DOHH2 (cell line): ENCODE data around the gene AGMAT.

Experiments
- H3F3A ChIP-seq: fragments of 200-600 bp; sonication (generic), shearing (Covaris generic); 2 replicates; pipeline ENCODE4 v1.6.0; 2016; ENCODE audit warnings: antibody characterized with exemption, mild to moderate bottlenecking; ENCODE audit not compliant: control insufficient read depth, insufficient read depth
- H3K27ac ChIP-seq: fragments of 200-600 bp; sonication (generic); 2 replicates; pipeline ENCODE4 v1.5.1; 2014; ENCODE audit warnings: low read depth, mild to moderate bottlenecking, low read length, moderate library complexity
- H3K27me3 ChIP-seq: fragments of 200-600 bp; sonication (generic); 2 replicates; pipeline ENCODE4 v1.6.1; 2014; ENCODE audit warnings: mild to moderate bottlenecking, low read length, mixed read lengths; ENCODE audit not compliant: control insufficient read depth
- H3K36me3 ChIP-seq: fragments of 200-600 bp; sonication (generic); 2 replicates; pipeline ENCODE4 v1.6.1; 2014; ENCODE audit warnings: mild to moderate bottlenecking, low read length, moderate library complexity, mixed read lengths; ENCODE audit not compliant: control insufficient read depth
- H3K4me1 ChIP-seq: fragments of 200-600 bp; sonication (generic); 2 replicates; pipeline ENCODE4 v1.6.1; 2014; ENCODE audit warnings: mild to moderate bottlenecking, low read length, mixed read lengths; ENCODE audit not compliant: control insufficient read depth
- H3K4me2 ChIP-seq: fragments of 200-600 bp; sonication (generic); 2 replicates; pipeline ENCODE4 v1.6.0; 2014; ENCODE audit warnings: mild to moderate bottlenecking, low read length, moderate library complexity
- H3K4me3 ChIP-seq: fragments of 200-600 bp; sonication (generic); 2 replicates; pipeline ENCODE4 v1.5.1; 2014; ENCODE audit warnings: mild to moderate bottlenecking, low read length, mixed read lengths
- H3K79me2 ChIP-seq: fragments of 200-600 bp; sonication (generic); 2 replicates; pipeline ENCODE4 v1.6.1; 2014; ENCODE audit warnings: mild to moderate bottlenecking, low read length, mixed read lengths; ENCODE audit not compliant: control insufficient read depth
- H3K9me2 ChIP-seq: fragments of 200-600 bp; sonication (generic); replicated peaks from 2 replicates; pipeline ENCODE4 v1.6.1; 2014; ENCODE audit warnings: mild to moderate bottlenecking, low read length, mixed read lengths; ENCODE audit not compliant: control insufficient read depth
- H3K9me3 ChIP-seq: fragments of 200-600 bp; sonication (generic); 2 replicates; pipeline ENCODE4 v1.6.1; 2014; ENCODE audit warnings: antibody characterized with exemption, low read length, mixed read lengths; ENCODE audit not compliant: control insufficient read depth, insufficient read depth
- H4K20me1 ChIP-seq: fragments of 200-600 bp; sonication (generic); 2 replicates; pipeline ENCODE4 v1.6.0; 2014; ENCODE audit warnings: low read depth, mild to moderate bottlenecking, antibody characterized with exemption, low read length, moderate library complexity; ENCODE audit not compliant: control insufficient read depth, insufficient read depth
- EZH2phosphoT487 ChIP-seq: fragments of 200-600 bp; sonication (generic); IDR thresholded peaks from 2 replicates; pipeline ENCODE4 v1.6.1; 2017; ENCODE audit warnings: borderline replicate concordance, mild to moderate bottlenecking, antibody characterized with exemption, low read length, moderate library complexity, mixed read lengths
- TF ChIP-seq, protein P1 (sequence below): fragments of 200-600 bp; sonication (generic); IDR thresholded peaks from one replicate; pipeline ENCODE4 v1.5.1; 2014; ENCODE audit warnings: antibody characterized with exemption, mild to moderate bottlenecking, low read depth, low read length; ENCODE audit not compliant: poor library complexity, severe bottlenecking

Gene AGMAT

DNA sequence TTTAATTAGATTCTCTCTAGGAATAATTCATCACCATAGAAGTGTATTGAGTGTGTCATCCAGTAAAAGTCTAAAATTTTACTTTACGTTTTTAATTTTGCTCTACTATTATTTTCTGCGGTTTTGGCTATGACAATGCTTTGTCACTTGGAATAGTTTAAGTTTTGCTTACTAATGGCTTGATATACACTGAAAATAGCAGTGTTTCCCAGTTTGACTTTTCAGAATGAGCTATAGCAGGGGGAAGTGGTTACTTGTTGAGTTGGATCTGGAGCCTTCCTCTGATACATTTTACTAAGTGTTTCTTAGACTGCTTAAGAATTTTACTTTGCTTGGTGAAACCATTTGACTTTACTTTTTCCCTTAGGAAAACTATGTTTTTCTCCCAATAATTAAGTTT, 53.2 kb downstream of the AGMAT start:
- Histone ChIP-seq H4K20me1 (no peaks in the 10 kb centered on the region), H3K9me3 (no peaks in the 10 kb centered on the region), H3K36me3 (peaks cover 13% of the 10 kb centered on the region), H3K4me2 (no peak overlapping the region), H3K27ac (no peak overlapping the region), H3F3A (no peaks in the 10 kb centered on the region; the same call in 1 of the 2 replicates), H3K79me2 (peaks cover 21% of the 10 kb centered on the region), H3K9me2 (no peaks in the 10 kb centered on the region), H3K4me1 (peaks cover 8% of the 10 kb centered on the region), H3K27me3 (no peaks in the 10 kb centered on the region), H3K4me3 (no peak overlapping the region)
- TF ChIP-seq, protein P1, sequence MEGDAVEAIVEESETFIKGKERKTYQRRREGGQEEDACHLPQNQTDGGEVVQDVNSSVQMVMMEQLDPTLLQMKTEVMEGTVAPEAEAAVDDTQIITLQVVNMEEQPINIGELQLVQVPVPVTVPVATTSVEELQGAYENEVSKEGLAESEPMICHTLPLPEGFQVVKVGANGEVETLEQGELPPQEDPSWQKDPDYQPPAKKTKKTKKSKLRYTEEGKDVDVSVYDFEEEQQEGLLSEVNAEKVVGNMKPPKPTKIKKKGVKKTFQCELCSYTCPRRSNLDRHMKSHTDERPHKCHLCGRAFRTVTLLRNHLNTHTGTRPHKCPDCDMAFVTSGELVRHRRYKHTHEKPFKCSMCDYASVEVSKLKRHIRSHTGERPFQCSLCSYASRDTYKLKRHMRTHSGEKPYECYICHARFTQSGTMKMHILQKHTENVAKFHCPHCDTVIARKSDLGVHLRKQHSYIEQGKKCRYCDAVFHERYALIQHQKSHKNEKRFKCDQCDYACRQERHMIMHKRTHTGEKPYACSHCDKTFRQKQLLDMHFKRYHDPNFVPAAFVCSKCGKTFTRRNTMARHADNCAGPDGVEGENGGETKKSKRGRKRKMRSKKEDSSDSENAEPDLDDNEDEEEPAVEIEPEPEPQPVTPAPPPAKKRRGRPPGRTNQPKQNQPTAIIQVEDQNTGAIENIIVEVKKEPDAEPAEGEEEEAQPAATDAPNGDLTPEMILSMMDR = no peak

DNA sequence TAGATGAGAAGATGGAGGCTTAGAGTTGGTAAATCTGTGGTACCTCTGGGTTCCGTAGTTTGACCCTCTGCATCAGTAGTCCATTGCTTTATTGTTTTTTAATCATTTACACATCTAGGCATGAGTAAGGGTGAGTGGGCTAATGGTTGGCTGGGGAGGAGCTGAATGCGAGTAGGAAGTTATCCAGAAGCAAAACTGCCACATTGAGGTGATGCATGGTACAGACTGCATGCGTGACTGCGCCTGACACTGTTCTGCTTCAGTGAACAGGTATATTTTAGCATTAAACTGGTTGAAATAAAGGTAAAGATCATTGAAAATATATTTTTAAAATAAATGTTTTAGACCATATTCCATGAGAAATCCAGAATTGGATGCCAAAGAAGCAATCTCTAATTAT, 53.8 kb downstream of the AGMAT start:
- Histone ChIP-seq H3K27ac (no peak overlapping the region), H3K79me2 (peaks cover 21% of the 10 kb centered on the region), H3F3A (no peaks in the 10 kb centered on the region; the same call in 1 of the 2 replicates), H3K4me1 (peaks cover 11% of the 10 kb centered on the region), H4K20me1 (no peaks in the 10 kb centered on the region), H3K36me3 (peaks cover 7% of the 10 kb centered on the region), H3K9me3 (no peaks in the 10 kb centered on the region), H3K4me2 (no peak overlapping the region), H3K27me3 (no peaks in the 10 kb centered on the region), H3K4me3 (no peak overlapping the region), H3K9me2 (no peaks in the 10 kb centered on the region)
- TF ChIP-seq, protein P1 = no peak

DNA sequence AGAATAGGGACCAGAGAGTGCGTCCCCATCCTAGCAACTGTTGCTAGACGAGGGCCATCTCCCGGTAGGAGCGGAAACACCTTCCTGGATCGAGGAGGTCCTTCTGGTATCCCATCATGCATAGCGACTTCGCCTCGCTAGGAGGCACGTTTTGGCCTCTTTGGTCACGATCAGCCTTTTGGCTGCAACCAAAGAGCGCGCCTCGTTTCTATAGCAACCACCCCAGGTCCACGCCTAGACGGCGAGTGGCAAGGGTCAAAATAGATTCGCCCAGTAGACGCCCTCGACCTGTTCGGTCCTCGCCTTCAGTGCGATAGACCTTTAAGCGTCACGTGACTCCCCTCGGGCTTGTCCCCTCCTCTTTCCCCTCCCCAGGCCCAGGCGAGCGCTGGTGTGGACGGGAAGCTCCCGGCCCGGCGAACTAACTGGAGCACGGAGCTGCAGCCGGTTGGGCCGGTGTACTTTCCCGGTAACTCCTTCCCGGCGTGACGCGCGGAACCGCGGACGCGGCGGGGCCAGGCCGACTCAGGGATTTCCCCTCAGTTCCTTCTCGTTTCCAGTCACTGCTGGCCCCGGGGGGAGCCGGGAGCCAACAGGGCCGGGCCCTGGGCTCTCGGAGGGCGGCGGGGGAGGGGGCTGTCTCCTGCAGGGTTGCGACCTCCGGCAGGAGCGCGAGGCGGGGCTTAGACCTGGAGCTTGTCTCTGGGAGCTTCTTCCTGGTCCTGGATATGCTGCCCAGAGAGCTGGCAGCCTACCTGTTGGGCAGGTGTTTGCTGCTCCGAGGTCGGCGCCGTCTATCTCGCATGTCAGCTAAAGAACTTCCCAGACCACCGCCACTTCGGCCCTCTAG, 58.1 kb downstream of the AGMAT start, which contains the start of gene DNAJC16:
TSS of gene DNAJC16 (plus strand) at position 359 of the 850 bp plus-strand sequence. CDS start 2,258 bp downstream, outside the sequence.
- Histone ChIP-seq H3K36me3 (no peaks in the 10 kb centered on the region), H3K9me3 (no peaks in the 10 kb centered on the region), H3K9me2 (no peaks in the 10 kb centered on the region), H3K27ac (peak within 1 kb of the TSS; percentile 56), H3F3A (peaks cover 6% of the 10 kb centered on the region; the same call in 1 of the 2 replicates), H3K27me3 (no peaks in the 10 kb centered on the region), H3K4me3 (peak within 1 kb of the TSS; percentile 80), H4K20me1 (no peaks in the 10 kb centered on the region), H3K4me2 (peak within 1 kb of the TSS; percentile 67), H3K79me2 (peaks cover 28% of the 10 kb centered on the region), H3K4me1 (peaks cover 28% of the 10 kb centered on the region)
- TF ChIP-seq EZH2phosphoT487 = no peak
- TF ChIP-seq, protein P1 = peak; percentile 28
